Left cardiac atrium (tissue), 4 donors: ENCODE results near the gene COL6A1. TPM values are rescaled to one million over a fixed set of nuclear protein-coding genes. Genes with fewer than 3 reads are reported as not detected.
"Not testable (repeated sequence)": the region's sequence is repeated elsewhere in the genome, so short reads cannot be mapped to it uniquely, and the experiment has no call there.

Experiments used
- ATAC-seq, 2 donors: fragments of 200-7000 bp; cut with Tn5 transposase; one replicate each; pipeline ENCODE4 v1.9.1; 2020; ENCODE audit warnings: mild to moderate bottlenecking in 2 of 2, moderate library complexity in 2 of 2
- DNase-seq: peaks from one replicate; pipeline ENCODE4 v3.0.0-alpha.2; 2020
- intact Hi-C, 2 donors: fragments of 100-400 bp; cut with DNase I; formaldehyde crosslinking; loops; one replicate each; pipeline versions ENCODE4 v1.14.1 to v1.15.1; 2022 to 2023
- total RNA-seq, 2 donors: library from RNA; stranded (reverse); fragmentation: NEBNext Ultra II Directional; extraction: Animal tissue kit (Norgen Biotek cat#: 25700); gene quantifications; one replicate each; pipeline ENCODE4 v1.2.1, GENCODE V29; 2021
- donor health status: DM: no; HTN: yes; CAD: no.
- donor health status: DM: no; HTN: yes; CAD: no; lungs with severe emphysema.
- donor health status: DM: yes; HTN: yes; CAD: no.
- donor health status: Dilated cardiomyopathy.

The COL6A1 gene
- total RNA-seq, 2 donors from 2014 or later: 244 to 247 TPM

GRCh38 chr21:46033410-46034400 lies 52.1 kb downstream of the COL6A1 start:
- no peak for DNase-seq
- intact Hi-C loops: no loop called here

GRCh38 chr21:46035809-46036695 lies 54.5 kb downstream of the COL6A1 start:
- intact Hi-C loops: no loop called here
- ATAC-seq (peak; percentile 73 to 74), DNase-seq (peak; percentile 77)

More at GRCh38 chr21:46033410-46034400, 52.1 kb downstream of the COL6A1 start:
- no peak for ATAC-seq

GRCh38 chr21:46036696-46037330 lies 55.2 kb downstream of the COL6A1 start:
- peak; percentile 4 to 7 for ATAC-seq

GRCh38 chr21:46037331-46038325 lies 56.1 kb downstream of the COL6A1 start:
- intact Hi-C loops: no loop called here
- ATAC-seq (no peak), DNase-seq (no peak)

More at GRCh38 chr21:46036696-46037330, 55.2 kb downstream of the COL6A1 start:
- DNase-seq: no peak
- intact Hi-C loops: no loop called here

- no peak for DNase-seq
- ATAC-seq: no peak
- intact Hi-C loops: no loop called here
Observed at GRCh38 chr21:46038341-46038829, 56.8 kb downstream of the COL6A1 start.

GRCh38 chr21:46038871-46039397 lies 57.4 kb downstream of the COL6A1 start:
- intact Hi-C loops: no loop called here

GRCh38 chr21:46039891-46040660 lies 58.5 kb downstream of the COL6A1 start:
- DNase-seq (no peak), ATAC-seq (no peak)
- intact Hi-C loops: no loop called here

More at GRCh38 chr21:46038871-46039397, 57.4 kb downstream of the COL6A1 start:
- peak; percentile 78 to 92 for ATAC-seq
- peak; percentile 87 for DNase-seq

- intact Hi-C loops: no loop called here
- DNase-seq (no peak), ATAC-seq (no peak)
Observed at GRCh38 chr21:46040707-46041106, 59.1 kb downstream of the COL6A1 start.

- DNase-seq (no peak), ATAC-seq (no peak)
- intact Hi-C loops: no loop called here
Observed at GRCh38 chr21:46041183-46041582, 59.6 kb downstream of the COL6A1 start.

- intact Hi-C loops: no loop called here
- ATAC-seq: no peak
- no peak for DNase-seq
Observed at GRCh38 chr21:46045154-46045553, 63.6 kb downstream of the COL6A1 start.

GRCh38 chr21:46046471-46046870 lies 64.9 kb downstream of the COL6A1 start:
- intact Hi-C loops: no loop called here
- DNase-seq: no peak
- no peak for ATAC-seq

- DNase-seq, intact Hi-C loops, ATAC-seq: not testable (repeated sequence)
Observed at GRCh38 chr21:46046906-46047305, 65.3 kb downstream of the COL6A1 start.

- intact Hi-C loops: no loop called here
- peak; percentile 94 to 95 for ATAC-seq
- DNase-seq: peak; percentile 86
Observed at GRCh38 chr21:46048926-46049889, 67.6 kb downstream of the COL6A1 start.

- intact Hi-C loops: no loop called here
- ATAC-seq (peak in 1 of 2 donors; percentile 3), DNase-seq (no peak)
Observed at GRCh38 chr21:46049890-46050667, 68.5 kb downstream of the COL6A1 start.
